ENCODE data around the gene GABPB1.

GABPB1 gene

DNA sequence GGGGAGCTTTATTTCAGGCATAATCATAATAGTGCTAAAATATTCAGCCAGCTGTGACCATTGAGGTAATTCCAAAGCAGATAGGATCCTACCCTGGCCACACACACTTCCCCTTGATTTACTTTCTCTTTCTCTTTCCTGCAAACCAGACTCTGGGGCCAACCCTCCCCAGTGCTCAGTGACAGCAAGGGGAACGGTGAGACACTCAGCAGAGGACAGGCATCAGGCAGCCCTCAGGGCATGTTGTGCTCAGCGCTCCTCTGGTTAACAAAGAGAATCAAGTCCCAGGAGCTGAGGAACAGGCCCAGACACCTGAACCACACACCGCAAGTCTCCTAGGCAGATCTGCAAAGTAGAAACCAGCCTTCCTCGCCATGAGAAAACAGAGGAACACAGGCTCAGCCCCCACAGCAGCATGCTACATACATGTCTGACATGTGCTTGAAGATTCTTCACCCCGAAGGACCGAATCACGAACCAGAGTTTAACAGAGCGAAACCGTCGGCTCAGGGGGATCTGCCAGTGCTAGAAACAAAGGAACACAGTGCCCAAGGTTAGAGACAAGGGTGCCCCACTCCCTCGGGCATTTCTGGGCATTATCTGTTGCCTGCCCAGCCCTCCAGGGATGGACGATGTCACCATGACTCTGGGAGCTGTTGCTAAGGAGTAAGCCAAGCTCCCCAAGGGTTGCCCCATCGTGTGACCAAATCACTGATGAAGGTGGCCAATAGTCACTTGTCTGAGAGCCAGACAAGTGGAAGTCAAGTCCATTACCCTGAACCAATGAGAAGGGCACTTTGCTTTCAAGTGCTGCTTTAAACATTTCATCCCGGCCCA, 107.0 kb downstream of the GABPB1 start:
- no peak for DNase-seq (ENCODE audit: extremely low read depth in 1 of 2, low read depth in 1 of 2)

DNA sequence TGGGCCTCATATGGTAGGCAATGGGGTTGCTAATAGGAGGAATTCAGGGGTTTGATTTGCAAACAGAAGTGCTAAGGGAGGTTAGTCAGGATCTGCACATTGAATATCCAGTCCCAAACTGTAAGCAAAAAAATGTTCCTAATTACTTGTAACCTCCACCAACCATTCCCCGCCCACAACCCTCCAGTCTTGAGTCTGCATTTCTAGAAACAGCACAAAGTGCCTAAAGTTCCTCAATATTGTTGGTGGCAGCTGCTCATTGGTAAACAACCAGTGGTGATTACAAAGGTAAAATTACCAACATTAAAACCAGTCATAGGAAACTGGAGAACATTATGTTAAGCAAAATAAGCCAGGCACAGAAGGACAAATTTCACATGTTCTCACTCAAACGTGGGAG, 108.4 kb downstream of the GABPB1 start:
- DNase-seq (ENCODE audit: extremely low read depth in 1 of 2, low read depth in 1 of 2), result no peak

DNA sequence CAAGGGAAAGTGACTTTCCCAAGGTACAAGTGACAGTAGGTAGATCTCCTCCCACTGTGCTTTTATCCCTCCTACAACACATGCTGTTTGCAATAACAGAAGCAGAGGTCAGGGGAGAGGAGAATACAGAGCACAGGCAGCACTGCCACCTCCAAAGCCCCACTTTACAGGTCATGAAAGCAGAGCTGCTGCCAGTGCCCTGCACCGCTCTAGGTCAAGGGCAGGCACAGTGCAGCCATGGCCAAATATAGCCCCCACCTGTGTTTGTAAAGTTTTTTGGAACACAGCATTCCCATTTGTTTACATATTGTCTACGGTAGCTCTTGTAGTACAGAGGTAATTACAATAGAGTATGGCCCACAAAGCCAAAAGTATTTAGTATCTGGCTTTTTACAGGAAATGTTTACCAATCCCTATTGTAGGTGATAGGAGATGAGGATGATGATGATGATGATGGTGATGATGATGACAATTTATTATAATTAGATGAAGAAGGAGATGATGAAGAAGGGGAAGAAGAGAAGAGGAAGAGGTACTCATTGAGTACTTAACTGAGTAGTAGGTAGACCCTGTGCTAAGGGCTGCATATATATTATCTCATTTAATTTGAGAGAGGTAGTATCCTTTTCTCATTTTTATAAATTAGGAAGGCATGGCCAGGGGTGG, 109.9 kb downstream of the GABPB1 start:
- DNase-seq (ENCODE audit: extremely low read depth in 1 of 2, low read depth in 1 of 2), result no peak

DNA sequence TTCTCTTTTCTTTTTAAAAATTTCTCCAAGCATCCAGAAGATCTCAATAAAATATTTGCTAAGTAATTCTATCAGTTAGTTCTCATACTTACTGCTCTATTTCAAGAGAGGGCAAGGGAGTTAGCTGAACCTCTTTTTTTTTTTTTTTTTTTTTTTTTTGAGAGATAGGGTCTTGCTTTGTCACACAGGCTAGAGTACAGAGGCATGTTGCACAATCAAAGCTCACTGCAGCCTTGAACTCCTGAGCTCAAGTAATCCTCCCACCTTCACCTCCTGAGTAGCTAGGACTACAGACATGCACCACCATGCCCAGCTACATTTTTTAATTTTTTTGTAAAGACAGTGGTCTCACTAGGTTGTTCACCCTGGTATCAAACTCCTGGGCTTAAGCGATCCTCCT, 110.8 kb downstream of the GABPB1 start:
- no peak for DNase-seq (ENCODE audit: extremely low read depth in 1 of 2, low read depth in 1 of 2)

DNA sequence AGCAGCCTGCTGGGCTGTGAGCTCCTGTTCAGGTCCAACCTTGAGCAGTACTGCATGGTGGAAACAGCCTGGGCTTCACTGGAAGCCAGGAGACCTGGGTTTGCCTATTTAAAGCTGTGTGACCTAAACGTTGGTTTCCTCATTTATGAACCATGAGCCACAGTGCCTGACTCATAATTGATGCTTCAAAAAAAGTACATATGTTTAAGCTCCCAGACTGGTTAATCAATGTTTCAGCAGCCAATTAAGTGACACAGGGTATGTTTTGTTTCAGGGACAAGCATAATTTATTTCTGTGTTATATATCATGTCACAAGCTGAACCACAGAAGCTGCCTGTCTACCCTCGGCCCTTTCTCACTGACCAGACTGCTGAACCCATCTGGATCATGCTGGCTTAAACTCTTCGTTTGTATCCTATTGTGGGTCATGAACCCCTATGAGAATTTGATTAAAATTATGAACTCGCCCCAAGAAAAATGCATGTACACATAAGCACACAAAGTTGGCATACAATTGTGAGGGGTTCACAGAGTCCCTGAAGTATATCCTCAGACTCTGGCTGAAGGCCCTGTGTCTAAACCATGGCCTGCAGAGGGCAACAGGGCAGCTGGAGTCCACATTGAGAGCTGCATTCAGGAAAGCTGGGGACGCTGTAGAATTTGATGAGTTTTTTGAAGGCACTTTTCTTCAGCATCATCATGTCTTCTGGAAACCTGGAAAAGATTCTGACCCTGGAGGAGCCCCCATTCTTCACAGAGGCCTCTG, 113.1 kb downstream of the GABPB1 start:
- no peak for DNase-seq (ENCODE audit: extremely low read depth in 1 of 2, low read depth in 1 of 2)

DNA sequence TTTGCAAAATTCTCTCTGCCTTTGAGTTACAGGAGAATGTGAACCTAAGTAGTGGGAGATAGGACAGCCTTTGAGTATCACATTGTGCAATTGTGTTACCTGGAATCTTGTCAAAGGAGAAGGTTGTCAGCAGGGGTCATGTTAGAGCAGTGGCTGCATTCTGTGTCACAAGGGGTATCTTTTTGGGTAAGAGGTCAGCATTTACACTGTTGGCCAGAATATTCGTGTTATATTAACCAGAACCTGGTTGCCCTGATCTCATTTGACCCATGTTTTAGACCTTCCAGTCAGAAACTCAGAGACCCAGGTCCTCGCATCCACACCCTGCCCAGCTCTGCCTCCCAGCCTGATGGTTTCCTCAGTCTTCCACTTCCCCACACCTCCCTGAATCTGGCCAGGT, 116.7 kb downstream of the GABPB1 start:
- no peak for DNase-seq (ENCODE audit: extremely low read depth in 1 of 2, low read depth in 1 of 2)

DNA sequence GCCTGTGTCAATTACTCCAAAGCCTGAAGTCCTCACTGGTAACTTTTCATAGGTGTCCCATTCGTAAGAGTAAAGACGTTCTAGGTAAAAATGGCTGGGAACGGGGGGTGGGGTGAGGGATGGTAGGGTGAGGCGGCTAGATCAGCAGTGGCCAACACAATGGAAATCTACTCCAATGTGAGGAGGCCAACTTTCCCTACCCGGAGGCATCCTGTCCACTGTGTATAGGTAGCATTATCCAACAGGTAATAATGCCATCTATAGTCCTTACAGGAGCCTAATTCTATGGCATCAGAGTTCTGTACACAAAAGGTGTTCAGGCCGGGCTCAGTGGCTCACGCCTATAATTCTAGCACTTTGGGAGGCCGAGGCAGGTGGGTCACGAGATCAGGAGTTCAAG, 118.6 kb downstream of the GABPB1 start:
- no peak for DNase-seq (ENCODE audit: extremely low read depth in 1 of 2, low read depth in 1 of 2)

DNA sequence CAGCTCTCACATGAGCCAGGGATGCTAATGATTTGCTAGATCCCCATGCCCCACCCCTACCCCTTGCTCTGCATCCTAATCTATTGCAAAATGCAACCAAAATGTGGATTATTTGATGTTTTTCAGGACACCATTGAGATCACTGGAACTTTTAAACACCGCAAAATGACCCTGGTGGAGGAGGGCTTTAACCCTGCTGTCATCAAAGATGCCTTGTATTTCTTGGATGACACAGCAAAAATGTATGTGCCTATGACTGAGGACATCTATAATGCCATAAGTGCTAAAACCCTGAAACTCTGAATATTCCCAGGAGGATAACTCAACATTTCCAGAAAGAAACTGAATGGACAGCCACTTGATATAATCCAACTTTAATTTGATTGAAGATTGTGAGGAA, 119.2 kb downstream of the GABPB1 start:
- no peak for DNase-seq (ENCODE audit: extremely low read depth in 1 of 2, low read depth in 1 of 2)

DNA sequence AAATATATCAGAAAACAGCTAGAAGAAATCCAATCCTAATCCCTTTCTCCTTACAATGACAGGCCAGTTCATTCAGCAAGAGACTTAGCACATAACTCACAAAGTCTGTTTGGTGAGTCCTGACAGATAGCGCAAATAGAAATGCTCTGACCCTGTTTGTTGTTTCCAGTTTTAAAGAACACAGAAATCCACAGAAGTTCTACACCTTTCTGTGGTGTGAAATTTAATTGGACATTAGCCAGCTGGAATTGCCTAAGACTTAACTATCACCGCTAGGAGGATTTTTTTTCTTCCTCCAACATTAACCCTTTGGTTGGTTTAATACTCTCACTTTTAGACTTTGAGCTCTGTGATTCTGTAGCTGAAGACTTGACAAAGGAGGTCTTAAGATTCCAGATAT, 120.2 kb downstream of the GABPB1 start:
- no peak for DNase-seq (ENCODE audit: extremely low read depth in 1 of 2, low read depth in 1 of 2)

DNA sequence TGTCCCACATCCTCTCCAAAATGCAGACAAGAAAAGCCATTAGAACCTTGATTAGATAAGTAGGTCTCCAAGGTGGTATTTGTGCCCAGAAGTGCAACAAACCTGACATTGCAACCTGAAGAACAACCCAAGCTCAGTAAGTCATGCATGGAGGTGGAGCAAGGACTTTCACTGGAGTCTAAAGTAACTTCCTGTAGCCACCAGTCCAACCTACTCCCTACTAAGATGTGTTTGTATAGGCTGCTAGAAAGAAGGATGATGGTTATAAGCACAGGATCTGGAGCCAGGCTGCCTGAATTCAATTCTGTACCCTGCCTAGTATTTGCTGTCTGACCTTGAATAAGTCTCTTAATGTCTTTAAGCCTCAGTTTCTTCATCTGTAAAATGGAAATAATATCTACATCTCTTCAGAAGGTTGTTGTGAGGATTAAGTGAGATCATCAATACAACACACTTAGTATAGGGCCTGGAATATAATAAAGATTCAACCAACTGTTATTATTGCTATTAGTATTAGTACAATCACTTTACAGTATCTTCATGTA, 121.7 kb downstream of the GABPB1 start:
- DNase-seq (ENCODE audit: extremely low read depth in 1 of 2, low read depth in 1 of 2), result no peak

DNA sequence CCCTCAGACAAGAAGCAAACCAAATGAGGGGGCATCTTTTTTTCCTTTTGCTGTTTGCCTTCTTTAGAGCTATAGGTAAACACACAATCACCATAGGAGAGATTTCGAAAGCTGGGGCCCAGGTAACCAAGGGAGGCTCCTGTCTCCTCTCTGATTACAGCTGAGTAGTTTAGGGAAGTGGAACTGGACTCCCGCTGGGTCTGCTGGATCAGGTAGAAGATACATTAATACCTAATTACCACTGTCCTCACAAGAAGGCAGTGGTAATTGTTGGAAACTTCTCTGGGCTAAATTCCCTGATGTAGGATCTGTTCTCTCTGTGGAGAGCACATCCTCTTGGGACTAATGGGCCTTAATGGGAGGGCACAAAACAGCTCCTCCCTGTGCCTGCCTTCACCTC, 122.2 kb downstream of the GABPB1 start:
- no peak for DNase-seq (ENCODE audit: extremely low read depth in 1 of 2, low read depth in 1 of 2)

DNA sequence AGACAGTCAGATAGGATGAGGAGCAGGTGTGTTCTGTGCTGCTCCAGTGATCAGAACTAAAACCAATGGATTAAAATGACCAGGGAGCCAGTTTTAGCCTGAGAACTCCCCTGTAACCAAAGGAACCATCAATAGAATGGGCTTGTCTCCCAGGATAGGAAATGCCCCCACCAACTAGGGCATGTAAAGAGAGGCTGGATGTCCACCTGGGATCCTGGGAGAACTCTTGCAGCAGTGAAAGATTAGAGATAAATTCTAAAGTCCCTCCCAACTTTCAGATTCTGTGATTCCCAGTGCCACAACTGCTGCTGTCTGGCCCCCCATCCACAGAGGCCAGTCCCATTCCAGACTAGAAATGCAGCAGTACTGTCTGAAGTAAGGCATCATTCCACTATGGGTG, 123.2 kb downstream of the GABPB1 start:
- no peak for DNase-seq (ENCODE audit: extremely low read depth in 1 of 2, low read depth in 1 of 2)

DNA sequence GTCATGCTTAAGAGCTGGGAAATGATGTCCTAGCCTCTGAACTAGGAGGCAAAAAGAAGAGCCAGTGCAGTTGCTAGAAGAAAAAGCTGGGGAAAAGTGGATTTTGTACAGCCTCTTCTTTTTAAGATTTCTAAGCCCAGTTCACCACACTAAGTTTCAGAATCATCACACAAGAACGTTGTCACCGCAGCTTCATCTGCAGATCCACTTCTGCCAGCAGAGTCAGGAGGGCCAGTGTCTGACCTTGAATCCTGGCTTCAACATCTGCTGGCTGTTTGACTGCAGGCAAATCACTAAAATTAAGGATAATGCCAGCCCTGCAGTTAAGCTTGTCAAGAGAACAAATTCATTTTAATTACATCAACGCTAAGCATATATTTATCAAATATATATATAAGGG, 125.7 kb downstream of the GABPB1 start:
- DNase-seq (ENCODE audit: extremely low read depth in 1 of 2, low read depth in 1 of 2), result no peak

DNA sequence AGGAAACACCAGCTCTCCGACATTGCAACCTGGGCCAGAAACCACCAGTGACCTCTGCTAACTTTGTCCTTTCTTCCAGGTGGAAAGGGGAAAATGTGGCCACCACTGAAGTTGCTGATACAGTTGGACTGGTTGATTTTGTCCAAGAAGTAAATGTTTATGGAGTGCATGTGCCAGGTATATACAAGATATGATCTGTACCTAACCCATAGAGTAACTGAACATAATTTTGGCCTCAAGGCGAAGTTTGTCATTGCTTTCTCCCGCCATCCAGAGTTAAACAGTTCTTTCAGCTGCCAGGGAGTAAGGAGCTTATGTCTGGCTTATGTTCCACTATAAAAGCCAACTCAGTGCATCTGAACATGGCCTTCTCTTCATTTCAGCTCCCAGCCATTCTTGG, 126.1 kb downstream of the GABPB1 start:
- no peak for DNase-seq (ENCODE audit: extremely low read depth in 1 of 2, low read depth in 1 of 2)

DNA sequence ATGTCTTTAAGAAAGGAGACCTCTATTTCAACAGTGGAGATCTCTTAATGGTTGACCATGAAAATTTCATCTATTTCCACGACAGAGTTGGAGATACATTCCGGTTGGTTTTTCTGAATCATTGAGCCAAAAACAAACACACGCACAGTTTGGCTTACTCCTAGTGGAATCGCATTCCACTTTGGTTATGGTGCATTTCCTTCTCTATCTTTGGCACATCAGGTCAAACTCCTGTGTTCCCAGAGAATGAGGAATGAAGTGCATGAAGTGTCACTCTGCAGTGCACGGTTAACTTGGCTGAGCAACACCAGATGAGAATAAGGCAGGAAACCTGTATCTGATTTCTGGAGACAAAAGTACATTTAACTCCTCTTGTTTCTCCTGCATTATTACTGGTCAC, 127.9 kb downstream of the GABPB1 start:
- no peak for DNase-seq (ENCODE audit: extremely low read depth in 1 of 2, low read depth in 1 of 2)

DNA sequence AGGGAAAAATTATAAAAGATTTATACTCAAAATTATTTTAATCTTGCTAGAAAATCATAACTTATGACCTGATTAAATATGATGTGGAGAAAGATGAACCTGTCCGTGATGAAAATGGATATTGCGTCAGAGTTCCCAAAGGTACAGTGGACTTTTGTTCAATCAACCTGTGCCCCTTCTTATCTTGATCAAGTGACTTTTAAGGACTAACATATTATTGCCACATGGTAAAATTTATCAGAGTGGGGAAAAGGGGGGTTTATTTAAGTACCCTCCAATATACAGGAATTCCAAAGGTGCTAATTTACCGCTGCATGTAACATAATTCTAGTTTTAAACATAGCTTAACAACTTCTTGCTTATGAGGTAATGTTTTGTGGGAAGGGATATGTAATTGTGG, 129.1 kb downstream of the GABPB1 start:
- DNase-seq (ENCODE audit: extremely low read depth in 1 of 2, low read depth in 1 of 2), result no peak

All from stimulated activated CD8-positive, alpha-beta memory T cell treated with anti-CD3 and anti-CD28 coated beads, Interleukin-7, amount 100 ng/mL, for 48 hours (primary cell).